ENCODE results near the gene SNRNP35. TPM values are rescaled to one million over a fixed set of nuclear protein-coding genes. Genes with fewer than 3 reads are reported as not detected.
"Not testable (repeated sequence)": the region's sequence is repeated elsewhere in the genome, so short reads cannot be mapped to it uniquely, and the experiment has no call there.

The SNRNP35 gene
- total RNA-seq: 5.9 TPM

DNA sequence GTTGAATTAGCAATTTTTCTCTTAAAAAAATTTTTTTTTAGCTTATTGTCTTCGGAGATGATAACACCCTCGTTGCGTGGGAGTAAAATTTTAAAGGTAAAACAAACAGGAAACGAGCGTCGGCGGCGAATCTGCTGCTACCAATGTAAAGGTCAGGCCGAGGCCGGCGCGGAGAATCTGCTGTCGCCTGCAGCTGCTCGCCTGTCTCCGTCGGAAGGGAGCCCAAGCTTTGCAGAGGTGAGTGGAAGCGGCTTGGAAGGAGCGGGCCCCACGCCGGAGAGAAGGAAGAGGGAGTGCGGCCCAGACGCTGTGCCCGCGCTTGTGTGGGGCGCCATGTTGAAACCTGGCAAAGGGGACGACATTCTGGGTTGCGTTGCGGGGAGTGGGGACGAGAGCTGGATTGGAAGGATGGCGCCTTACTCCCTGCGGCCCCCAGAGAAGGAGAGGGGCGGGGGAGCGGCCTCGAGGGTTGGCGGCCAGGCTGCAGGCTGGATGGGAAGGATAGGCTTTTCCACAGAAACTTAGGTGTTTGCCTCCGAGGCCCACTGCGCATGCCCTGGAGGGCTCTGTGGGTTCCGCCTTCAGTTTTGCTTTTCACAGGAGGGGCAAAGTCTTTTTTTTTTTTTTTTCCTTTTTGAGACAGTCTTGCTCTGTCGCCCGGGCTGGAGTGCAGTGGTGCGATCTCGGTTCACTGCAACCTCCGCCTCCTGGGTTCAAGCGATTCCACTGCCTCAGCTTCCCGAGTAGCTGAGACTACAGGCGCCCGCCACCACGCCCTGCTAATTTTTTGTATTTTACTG, at the start of gene SNRNP35:
SNRNP35 (plus strand) TSS at position 160 of the 800 bp plus-strand sequence. CDS start 7,402 bp downstream, outside the sequence.
- TF ChIP-seq, protein P1, sequence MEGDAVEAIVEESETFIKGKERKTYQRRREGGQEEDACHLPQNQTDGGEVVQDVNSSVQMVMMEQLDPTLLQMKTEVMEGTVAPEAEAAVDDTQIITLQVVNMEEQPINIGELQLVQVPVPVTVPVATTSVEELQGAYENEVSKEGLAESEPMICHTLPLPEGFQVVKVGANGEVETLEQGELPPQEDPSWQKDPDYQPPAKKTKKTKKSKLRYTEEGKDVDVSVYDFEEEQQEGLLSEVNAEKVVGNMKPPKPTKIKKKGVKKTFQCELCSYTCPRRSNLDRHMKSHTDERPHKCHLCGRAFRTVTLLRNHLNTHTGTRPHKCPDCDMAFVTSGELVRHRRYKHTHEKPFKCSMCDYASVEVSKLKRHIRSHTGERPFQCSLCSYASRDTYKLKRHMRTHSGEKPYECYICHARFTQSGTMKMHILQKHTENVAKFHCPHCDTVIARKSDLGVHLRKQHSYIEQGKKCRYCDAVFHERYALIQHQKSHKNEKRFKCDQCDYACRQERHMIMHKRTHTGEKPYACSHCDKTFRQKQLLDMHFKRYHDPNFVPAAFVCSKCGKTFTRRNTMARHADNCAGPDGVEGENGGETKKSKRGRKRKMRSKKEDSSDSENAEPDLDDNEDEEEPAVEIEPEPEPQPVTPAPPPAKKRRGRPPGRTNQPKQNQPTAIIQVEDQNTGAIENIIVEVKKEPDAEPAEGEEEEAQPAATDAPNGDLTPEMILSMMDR (IDR thresholded peaks at IDR 0.05): no peak
- Histone ChIP-seq H3K4me1 (peaks cover 0 to 12% of the 10 kb centered on the region in 2 donors), H3K27ac (peak within 1 kb of the TSS; percentile 97 to 99), H3K4me3 (peak within 1 kb of the TSS; percentile 82 to 93), H3K27me3 (no peaks in the 10 kb centered on the region), H3K9me3 (no peaks in the 10 kb centered on the region), H3K36me3 (no peaks in the 10 kb centered on the region)
- DNase-seq (ENCODE audit: low spot score in 2 of 2): peak; percentile 31 to 83
- intact Hi-C loops (cut with DNase I): loop anchor here (1.0 to 5.0 kb wide), 3 partner anchors 20 to 124 kb away; partner anchors contain the start of gene TMED2

- intact Hi-C loops (cut with DNase I); H3K27me3 ChIP-seq; H3K9me3 ChIP-seq; H3K4me1 ChIP-seq; H3K27ac ChIP-seq; DNase-seq (ENCODE audit: low spot score in 2 of 2); H3K4me3 ChIP-seq: not testable (repeated sequence)
- peaks cover 64 to 77% of the 10 kb centered on the region in 2 donors for H3K36me3 ChIP-seq
Measured at GRCh38 chr12:123408619-123409018, 49.3 kb upstream of the SNRNP35 start.

GRCh38 chr12:123409284-123410040, 48.5 kb upstream of the SNRNP35 start:
- DNase-seq (ENCODE audit: low spot score in 2 of 2); H3K4me3 ChIP-seq; H3K27me3 ChIP-seq; H3K9me3 ChIP-seq; H3K4me1 ChIP-seq: not testable (repeated sequence)
- H3K36me3 ChIP-seq: peaks cover 56 to 74% of the 10 kb centered on the region in 2 donors
- intact Hi-C loops (cut with DNase I): loop anchor here (2.0 kb wide), 1 partner anchor 19 kb away; no protein-coding TSS in a partner anchor
- peak overlapping the region in 1 of 2 donors; percentile 3 for H3K27ac ChIP-seq

- no peaks in the 10 kb centered on the region for H3K4me1 ChIP-seq
- intact Hi-C loops (cut with DNase I): loop anchor here (2.0 kb wide), 1 partner anchor 19 kb away; no protein-coding TSS in a partner anchor
- no peak overlapping the region for H3K4me3 ChIP-seq
- H3K36me3 ChIP-seq: peaks cover 56 to 74% of the 10 kb centered on the region in 2 donors
- no peaks in the 10 kb centered on the region for H3K9me3 ChIP-seq
- H3K27ac ChIP-seq: peak overlapping the region in 1 of 2 donors; percentile 3
- H3K27me3 ChIP-seq: no peaks in the 10 kb centered on the region
- no peak for DNase-seq (ENCODE audit: low spot score in 2 of 2)
- TF ChIP-seq, protein P1 (IDR thresholded peaks at IDR 0.05): no peak
Measured at GRCh38 chr12:123410041-123410412, 47.9 kb upstream of the SNRNP35 start.

- H3K36me3 ChIP-seq: peaks cover 73 to 85% of the 10 kb centered on the region in 2 donors
- intact Hi-C loops (cut with DNase I): no loop called here
- H3K9me3 ChIP-seq: no peaks in the 10 kb centered on the region
- no peak overlapping the region for H3K27ac ChIP-seq
- no peaks in the 10 kb centered on the region for H3K27me3 ChIP-seq
- TF ChIP-seq, protein P1 (IDR thresholded peaks at IDR 0.05): no peak
- no peak overlapping the region for H3K4me3 ChIP-seq
- no peaks in the 10 kb centered on the region for H3K4me1 ChIP-seq
- no peak for DNase-seq (ENCODE audit: low spot score in 2 of 2)
Measured at GRCh38 chr12:123421314-123421713, 36.6 kb upstream of the SNRNP35 start.

DNA sequence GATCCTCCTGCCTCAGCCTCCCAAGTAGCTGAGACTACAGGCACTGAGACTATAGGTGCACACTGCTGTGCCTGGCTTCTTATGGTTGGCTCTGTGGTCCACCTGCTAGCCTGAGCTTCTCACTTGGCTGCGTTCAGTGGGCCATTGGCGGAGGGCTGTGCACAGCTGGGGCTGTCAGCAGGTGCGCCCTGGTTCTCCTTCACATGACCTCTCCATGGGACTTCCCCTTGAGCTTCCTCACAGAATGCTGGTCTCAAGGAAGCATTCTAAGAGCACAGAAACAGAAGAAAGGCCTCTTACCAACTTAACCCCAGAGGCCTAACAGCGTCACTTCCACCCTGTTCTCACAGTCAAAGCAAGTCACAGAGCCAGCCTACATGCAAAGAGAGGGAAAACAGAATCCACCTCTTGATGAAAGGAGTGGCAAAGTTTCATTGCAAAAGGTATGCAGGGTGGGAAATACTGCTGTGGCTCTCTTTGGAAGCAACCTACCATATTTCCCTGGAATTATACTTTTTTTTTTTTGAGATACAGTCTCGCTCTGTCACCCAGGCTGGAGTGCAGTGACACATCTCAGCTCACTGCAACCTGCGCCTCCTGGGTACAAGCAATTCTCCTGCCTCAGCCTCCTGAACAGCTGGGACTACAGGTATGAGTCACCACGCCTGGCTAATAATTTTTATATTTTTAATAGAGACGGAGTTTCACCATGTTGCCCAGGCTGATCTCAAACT, 30.7 kb upstream of the SNRNP35 start:
- H3K36me3 ChIP-seq: peaks cover 67 to 82% of the 10 kb centered on the region in 2 donors
- H3K4me3 ChIP-seq: no peak overlapping the region
- H3K4me1 ChIP-seq: peaks cover 0 to 6% of the 10 kb centered on the region in 2 donors
- intact Hi-C loops (cut with DNase I): no loop called here
- H3K9me3 ChIP-seq: no peaks in the 10 kb centered on the region
- H3K27ac ChIP-seq: no peak overlapping the region
- no peak for DNase-seq (ENCODE audit: low spot score in 2 of 2)
- TF ChIP-seq, protein P1 (IDR thresholded peaks at IDR 0.05): no peak
- H3K27me3 ChIP-seq: no peaks in the 10 kb centered on the region
